ENCODE data around the gene TSPAN6.

TSPAN6 gene

GRCh38 chrX:100674705-100675104 lies 38.1 kb upstream of the TSPAN6 start:
- TF ChIP-seq CTCF (conservative IDR thresholded peaks at IDR 0.05) = no peak
- H3K27ac ChIP-seq = no peak overlapping the region

- no peak overlapping the region for H3K27ac ChIP-seq
- no peak for TF ChIP-seq CTCF (conservative IDR thresholded peaks at IDR 0.05)
Observed at GRCh38 chrX:100673397-100673953, 36.9 kb upstream of the TSPAN6 start.

- H3K27ac ChIP-seq = no peak overlapping the region
- TF ChIP-seq CTCF (conservative IDR thresholded peaks at IDR 0.05) = no peak
Observed at GRCh38 chrX:100672966-100673365, 36.4 kb upstream of the TSPAN6 start.

GRCh38 chrX:100663642-100664041 lies 27.0 kb upstream of the TSPAN6 start:
- TF ChIP-seq CTCF (conservative IDR thresholded peaks at IDR 0.05) = no peak
- no peak overlapping the region for H3K27ac ChIP-seq

- TF ChIP-seq CTCF (conservative IDR thresholded peaks at IDR 0.05) = no peak
- H3K27ac ChIP-seq = no peak overlapping the region
Observed at GRCh38 chrX:100662796-100663195, 26.2 kb upstream of the TSPAN6 start.

GRCh38 chrX:100662170-100662569 lies 25.6 kb upstream of the TSPAN6 start:
- no peak overlapping the region for H3K27ac ChIP-seq
- no peak for TF ChIP-seq CTCF (conservative IDR thresholded peaks at IDR 0.05)

GRCh38 chrX:100659431-100660137 lies 23.0 kb upstream of the TSPAN6 start:
- H3K27ac ChIP-seq = peak overlapping the region; percentile 77
- no peak; the same call in 1 of the 2 replicates for TF ChIP-seq CTCF (conservative IDR thresholded peaks at IDR 0.05)
